GM06990 (cell line): ENCODE results near the gene EPHA6.
A peak's percentile ranks its signal among the peaks of the same experiment; 100 is the strongest.

Experiments used
- DNase-seq: peaks from one replicate; pipeline ENCODE4 v3.0.0-alpha.2; 2011; ENCODE audit not compliant: insufficient read length; ENCODE audit errors: extremely low read depth
- H3K27me3 ChIP-seq: replicated peaks from 2 replicates; pipeline ENCODE4 v1.6.0; 2011; ENCODE audit warnings: low read length; ENCODE audit not compliant: control insufficient read depth, insufficient read depth
- H3K36me3 ChIP-seq: 2 replicates; pipeline ENCODE4 v1.5.1; 2011; ENCODE audit warnings: low read length; ENCODE audit not compliant: control insufficient read depth, insufficient read depth
- H3K4me3 ChIP-seq: replicated peaks from 2 replicates; pipeline ENCODE4 v1.5.1; 2011; ENCODE audit warnings: low read depth, mild to moderate bottlenecking, control low read depth, low read length
- CTCF ChIP-seq: IDR thresholded peaks from 2 replicates; pipeline ENCODE4 v1.5.1; 2011; ENCODE audit warnings: low read length, control low read depth, mild to moderate bottlenecking, inconsistent platforms; ENCODE audit not compliant: insufficient read depth, poor library complexity, severe bottlenecking

Gene EPHA6

GRCh38 chr3:96806341-96806740 lies 8.1 kb upstream of the EPHA6 start:
- no peaks in the 10 kb centered on the region for H3K27me3 ChIP-seq
- no peak for DNase-seq
- H3K4me3 ChIP-seq, result no peak overlapping the region
- H3K36me3 ChIP-seq, result no peaks in the 10 kb centered on the region
- no peak for TF ChIP-seq CTCF

GRCh38 chr3:96813134-96813819 lies 1.1 kb upstream of the EPHA6 start:
- Histone ChIP-seq H3K27me3 (no peaks in the 10 kb centered on the region; the same call in 1 of the 2 replicates), H3K4me3 (peak overlapping the region; percentile 31), H3K36me3 (no peaks in the 10 kb centered on the region)
- TF ChIP-seq CTCF, result peak; percentile 70
- DNase-seq, result peak; percentile 54

GRCh38 chr3:96814651-96815567 lies 515 bp downstream of the EPHA6 start:
- H3K27me3 ChIP-seq, result no peaks in the 10 kb centered on the region; the same call in 1 of the 2 replicates
- no peak for DNase-seq

GRCh38 chr3:96831175-96831574 lies 16.8 kb downstream of the EPHA6 start:
- Histone ChIP-seq H3K4me3 (no peak overlapping the region), H3K36me3 (no peaks in the 10 kb centered on the region), H3K27me3 (no peaks in the 10 kb centered on the region)
- no peak for DNase-seq
- no peak for TF ChIP-seq CTCF

More at GRCh38 chr3:96814651-96815567, 515 bp downstream of the EPHA6 start:
- TF ChIP-seq CTCF, result no peak
- Histone ChIP-seq H3K4me3 (no peak overlapping the region), H3K36me3 (no peaks in the 10 kb centered on the region)

- no peaks in the 10 kb centered on the region for H3K36me3 ChIP-seq
- TF ChIP-seq CTCF, result no peak
- H3K27me3 ChIP-seq, result no peaks in the 10 kb centered on the region
- DNase-seq, result no peak
- H3K4me3 ChIP-seq, result no peak overlapping the region
Observed at GRCh38 chr3:96833301-96833700, 18.9 kb downstream of the EPHA6 start.
